HL-60 (cell line): ENCODE measurements around the gene KATNB1.

Experiments
- DNase-seq, 2 experiments: peaks; one replicate each; pipeline ENCODE4 v3.0.0-alpha.2; 2010 to 2020; ENCODE audit warnings: low read depth in 1 of 2, low spot score in 1 of 2
- H3K27ac ChIP-seq: fragments of 250-450 bp; sonication (Bioruptor Pico); replicated peaks from 2 replicates; pipeline ENCODE4 v1.5.1; 2020; ENCODE audit warnings: mild to moderate bottlenecking, moderate library complexity
- H3K27me3 ChIP-seq: fragments of 250-450 bp; sonication (Bioruptor Pico); 2 replicates; pipeline ENCODE4 v1.5.1; 2021; ENCODE audit warnings: mild to moderate bottlenecking, moderate library complexity; ENCODE audit not compliant: insufficient read depth, poor library complexity, severe bottlenecking
- H3K4me3 ChIP-seq: replicated peaks from 2 replicates; pipeline ENCODE4 v1.5.1; 2011; ENCODE audit warnings: mild to moderate bottlenecking, control low read depth, low read length; ENCODE audit not compliant: insufficient read depth
- GABPA ChIP-seq: IDR thresholded peaks from 2 replicates; pipeline ENCODE4 v1.6.1; 2012; ENCODE audit warnings: low read depth
- POLR2AphosphoS5 ChIP-seq: IDR thresholded peaks from 2 replicates; pipeline ENCODE4 v1.6.1; 2012; ENCODE audit warnings: low read depth
- SPI1 ChIP-seq: IDR thresholded peaks from 2 replicates; pipeline ENCODE4 v1.6.1; 2012; ENCODE audit warnings: low read depth, mild to moderate bottlenecking, borderline replicate concordance
- TF ChIP-seq, protein P1 (sequence below): IDR thresholded peaks from 2 replicates; pipeline ENCODE4 v1.6.1; 2012; ENCODE audit warnings: low read depth; ENCODE audit not compliant: insufficient replicate concordance
- TF ChIP-seq, protein P2 (sequence below): IDR thresholded peaks from one replicate; pipeline ENCODE4 v1.5.1; 2011; ENCODE audit warnings: low read length, control low read depth, inconsistent platforms; ENCODE audit not compliant: insufficient read depth

KATNB1 gene

DNA sequence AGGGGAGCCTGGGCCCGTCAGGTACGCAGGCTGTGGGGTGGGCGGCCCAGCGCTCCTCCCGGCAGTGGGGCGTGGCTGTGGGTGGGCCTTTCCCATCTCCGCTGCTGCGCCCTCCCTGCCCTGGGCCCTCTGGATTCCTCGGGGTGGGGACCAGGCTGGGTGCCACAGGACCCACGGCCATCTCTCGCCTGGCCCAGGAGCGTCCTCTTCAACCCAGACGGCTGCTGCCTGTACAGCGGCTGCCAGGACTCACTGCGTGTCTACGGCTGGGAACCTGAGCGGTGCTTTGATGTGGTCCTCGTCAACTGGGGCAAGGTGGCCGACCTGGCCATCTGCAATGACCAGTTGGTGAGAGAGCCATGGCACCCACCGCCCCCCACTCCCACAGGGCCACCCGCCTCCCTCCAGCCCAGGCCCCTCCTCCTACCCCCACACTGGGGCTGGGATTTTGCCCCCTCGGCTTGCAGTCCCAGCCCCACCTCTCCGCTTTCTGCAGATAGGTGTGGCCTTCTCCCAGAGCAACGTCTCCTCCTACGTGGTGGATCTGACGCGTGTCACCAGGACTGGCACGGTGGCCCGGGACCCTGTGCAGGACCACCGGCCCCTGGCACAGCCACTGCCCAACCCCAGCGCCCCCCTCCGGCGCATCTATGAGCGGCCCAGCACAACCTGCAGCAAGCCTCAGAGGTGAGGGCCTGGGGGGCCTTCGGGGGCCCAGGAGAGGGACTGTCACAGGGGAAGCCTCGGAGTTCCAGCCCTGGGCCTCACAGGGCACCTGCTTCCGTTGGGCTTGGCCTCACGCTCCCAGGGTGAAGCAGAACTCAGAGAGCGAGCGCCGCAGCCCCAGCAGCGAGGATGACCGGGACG is 17.2 kb downstream of the KATNB1 start:
- H3K27ac ChIP-seq = no peak overlapping the region
- TF ChIP-seq, protein P1, sequence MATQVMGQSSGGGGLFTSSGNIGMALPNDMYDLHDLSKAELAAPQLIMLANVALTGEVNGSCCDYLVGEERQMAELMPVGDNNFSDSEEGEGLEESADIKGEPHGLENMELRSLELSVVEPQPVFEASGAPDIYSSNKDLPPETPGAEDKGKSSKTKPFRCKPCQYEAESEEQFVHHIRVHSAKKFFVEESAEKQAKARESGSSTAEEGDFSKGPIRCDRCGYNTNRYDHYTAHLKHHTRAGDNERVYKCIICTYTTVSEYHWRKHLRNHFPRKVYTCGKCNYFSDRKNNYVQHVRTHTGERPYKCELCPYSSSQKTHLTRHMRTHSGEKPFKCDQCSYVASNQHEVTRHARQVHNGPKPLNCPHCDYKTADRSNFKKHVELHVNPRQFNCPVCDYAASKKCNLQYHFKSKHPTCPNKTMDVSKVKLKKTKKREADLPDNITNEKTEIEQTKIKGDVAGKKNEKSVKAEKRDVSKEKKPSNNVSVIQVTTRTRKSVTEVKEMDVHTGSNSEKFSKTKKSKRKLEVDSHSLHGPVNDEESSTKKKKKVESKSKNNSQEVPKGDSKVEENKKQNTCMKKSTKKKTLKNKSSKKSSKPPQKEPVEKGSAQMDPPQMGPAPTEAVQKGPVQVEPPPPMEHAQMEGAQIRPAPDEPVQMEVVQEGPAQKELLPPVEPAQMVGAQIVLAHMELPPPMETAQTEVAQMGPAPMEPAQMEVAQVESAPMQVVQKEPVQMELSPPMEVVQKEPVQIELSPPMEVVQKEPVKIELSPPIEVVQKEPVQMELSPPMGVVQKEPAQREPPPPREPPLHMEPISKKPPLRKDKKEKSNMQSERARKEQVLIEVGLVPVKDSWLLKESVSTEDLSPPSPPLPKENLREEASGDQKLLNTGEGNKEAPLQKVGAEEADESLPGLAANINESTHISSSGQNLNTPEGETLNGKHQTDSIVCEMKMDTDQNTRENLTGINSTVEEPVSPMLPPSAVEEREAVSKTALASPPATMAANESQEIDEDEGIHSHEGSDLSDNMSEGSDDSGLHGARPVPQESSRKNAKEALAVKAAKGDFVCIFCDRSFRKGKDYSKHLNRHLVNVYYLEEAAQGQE = no peak
- TF ChIP-seq GABPA = no peak
- no peak for TF ChIP-seq SPI1
- TF ChIP-seq POLR2AphosphoS5 = no peak
- TF ChIP-seq, protein P2, sequence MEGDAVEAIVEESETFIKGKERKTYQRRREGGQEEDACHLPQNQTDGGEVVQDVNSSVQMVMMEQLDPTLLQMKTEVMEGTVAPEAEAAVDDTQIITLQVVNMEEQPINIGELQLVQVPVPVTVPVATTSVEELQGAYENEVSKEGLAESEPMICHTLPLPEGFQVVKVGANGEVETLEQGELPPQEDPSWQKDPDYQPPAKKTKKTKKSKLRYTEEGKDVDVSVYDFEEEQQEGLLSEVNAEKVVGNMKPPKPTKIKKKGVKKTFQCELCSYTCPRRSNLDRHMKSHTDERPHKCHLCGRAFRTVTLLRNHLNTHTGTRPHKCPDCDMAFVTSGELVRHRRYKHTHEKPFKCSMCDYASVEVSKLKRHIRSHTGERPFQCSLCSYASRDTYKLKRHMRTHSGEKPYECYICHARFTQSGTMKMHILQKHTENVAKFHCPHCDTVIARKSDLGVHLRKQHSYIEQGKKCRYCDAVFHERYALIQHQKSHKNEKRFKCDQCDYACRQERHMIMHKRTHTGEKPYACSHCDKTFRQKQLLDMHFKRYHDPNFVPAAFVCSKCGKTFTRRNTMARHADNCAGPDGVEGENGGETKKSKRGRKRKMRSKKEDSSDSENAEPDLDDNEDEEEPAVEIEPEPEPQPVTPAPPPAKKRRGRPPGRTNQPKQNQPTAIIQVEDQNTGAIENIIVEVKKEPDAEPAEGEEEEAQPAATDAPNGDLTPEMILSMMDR = no peak
- no peak overlapping the region for H3K4me3 ChIP-seq
- no peak for DNase-seq
- H3K27me3 ChIP-seq = no peaks in the 10 kb centered on the region

- H3K27ac ChIP-seq = no peak overlapping the region
- TF ChIP-seq SPI1 = no peak
- no peak for DNase-seq
- no peak overlapping the region for H3K4me3 ChIP-seq
- no peaks in the 10 kb centered on the region for H3K27me3 ChIP-seq
Measured at GRCh38 chr16:57753448-57754353, 18.1 kb downstream of the KATNB1 start.

DNA sequence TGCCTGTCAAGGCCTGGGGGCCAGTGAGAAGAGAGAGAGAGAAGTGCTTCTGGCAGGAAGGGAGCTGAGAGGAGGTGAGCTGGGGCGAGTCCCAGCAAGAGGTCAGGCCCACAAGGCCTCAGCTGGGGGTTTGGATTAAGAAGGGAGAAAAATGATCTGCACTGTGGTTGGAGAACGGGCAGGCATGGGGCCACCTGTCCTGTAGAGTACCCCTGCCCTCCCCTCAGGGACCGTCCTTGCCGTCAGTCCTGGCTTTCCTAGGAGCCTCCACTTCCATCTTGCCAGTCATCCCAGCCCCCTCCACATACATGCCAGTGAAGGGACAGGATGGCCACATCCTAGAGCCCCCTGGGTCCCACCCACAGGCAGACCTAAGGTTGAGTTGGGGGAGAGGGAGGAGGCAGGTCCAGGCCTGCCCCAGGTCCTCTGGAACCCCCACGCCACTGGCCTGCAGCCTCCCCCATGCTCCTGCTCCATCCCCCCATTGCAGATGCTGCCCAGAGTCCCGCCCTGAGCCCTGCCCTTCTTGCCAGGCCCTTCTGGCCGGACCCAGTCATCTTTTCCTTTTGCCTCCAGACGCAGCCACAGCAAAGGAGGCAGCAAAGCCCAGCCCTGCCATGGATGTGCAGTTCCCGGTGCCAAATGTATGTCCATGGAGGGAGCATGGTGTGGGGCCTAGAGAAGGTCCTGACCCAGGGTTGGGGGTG is 18.9 kb downstream of the KATNB1 start:
- no peak for DNase-seq
- TF ChIP-seq, protein P2 = no peak
- TF ChIP-seq GABPA = no peak
- TF ChIP-seq, protein P1 = no peak
- no peak for TF ChIP-seq SPI1
- no peak for TF ChIP-seq POLR2AphosphoS5
- Histone ChIP-seq H3K27me3 (no peaks in the 10 kb centered on the region), H3K27ac (no peak overlapping the region), H3K4me3 (no peak overlapping the region)
